SK-N-SH (cell line): ENCODE measurements around the gene SPACA9. TPM values are rescaled to one million over a fixed set of nuclear protein-coding genes. Genes with fewer than 3 reads are reported as not detected.

Source experiments
- CTCF ChIA-PET: fragments of 300-600, 350-600 bp; formaldehyde crosslinking; extraction: SDS; loops from one replicate; lab custom pipeline; 2021; lab: Yijun Ruan, JAX
- POLR2A ChIA-PET: fragments of 350-600 bp; sonication (Branson Sonifier 250); formaldehyde crosslinking; extraction: SDS; loops from one replicate; lab custom pipeline; 2020; ENCODE audit warnings: antibody characterized with exemption, inconsistent platforms; lab: Yijun Ruan, JAX
- DNase-seq: peaks from one replicate; pipeline ENCODE4 v3.0.0; 2012
- H2AFZ ChIP-seq: fragments of 200-600 bp; sonication (generic); 2 replicates; pipeline ENCODE4 v1.8.1; 2016; ENCODE audit warnings: antibody characterized with exemption, mild to moderate bottlenecking, low read depth
- H3F3A ChIP-seq: fragments of 200-600 bp; sonication (generic); replicated peaks from 2 replicates; pipeline ENCODE3; 2016; ENCODE audit warnings: antibody characterized with exemption, mild to moderate bottlenecking; ENCODE audit not compliant: insufficient read depth
- H3K27ac ChIP-seq, 2 experiments: fragments of 200-500 bp in 1 of 2; fragments of 200-600 bp in 1 of 2; sonication (Bioruptor generic) in 1 of 2; sonication (generic), shearing (Covaris generic) in 1 of 2; 2 replicates each; pipeline versions ENCODE4 v1.5.1 to v1.6.1; 2014 to 2016; ENCODE audit warnings: low read depth in 2 of 2, inconsistent platforms in 1 of 2, low read length in 1 of 2, mild to moderate bottlenecking in 1 of 2, mixed read lengths in 1 of 2
- H3K27me3 ChIP-seq: fragments of 200-600 bp; sonication (generic), shearing (Covaris generic); 2 replicates; pipeline ENCODE4 v1.6.1; 2016; ENCODE audit warnings: mixed run types; ENCODE audit not compliant: insufficient read depth
- H3K36me3 ChIP-seq, 2 experiments: fragments of 200-500 bp in 1 of 2; fragments of 200-600 bp in 1 of 2; sonication (Bioruptor generic) in 1 of 2; sonication (generic) in 1 of 2; replicated peaks in 1 of 2; 2 replicates each; pipeline versions ENCODE3 to v1.5.1; 2014 to 2016; ENCODE audit warnings: low read length in 1 of 2, mild to moderate bottlenecking in 1 of 2; ENCODE audit not compliant: insufficient read depth in 2 of 2, control insufficient read depth in 1 of 2
- H3K4me1 ChIP-seq, 2 experiments: fragments of 200-500 bp in 1 of 2; fragments of 200-600 bp in 1 of 2; sonication (Bioruptor generic) in 1 of 2; sonication (generic), shearing (Covaris generic) in 1 of 2; 2 replicates each; pipeline versions ENCODE4 v1.5.1 to v1.6.1; 2014 to 2016; ENCODE audit warnings: low read depth in 1 of 2, low read length in 1 of 2, mixed run types in 1 of 2; ENCODE audit not compliant: insufficient read depth in 2 of 2, control insufficient read depth in 1 of 2
- H3K4me2 ChIP-seq: fragments of 200-600 bp; sonication (generic), shearing (Covaris generic); 2 replicates; pipeline ENCODE4 v1.6.1; 2017; ENCODE audit warnings: mixed run types
- H3K4me3 ChIP-seq, 2 experiments: fragments of 200-500 bp in 1 of 2; fragments of 200-600 bp in 1 of 2; sonication (Bioruptor generic) in 1 of 2; sonication (generic), shearing (Covaris generic) in 1 of 2; 2 replicates each; pipeline versions ENCODE4 v1.5.1 to v1.8.1; 2014 to 2016; ENCODE audit warnings: low read depth in 2 of 2, inconsistent platforms in 1 of 2, low read length in 1 of 2, mild to moderate bottlenecking in 1 of 2, mixed read lengths in 1 of 2, moderate library complexity in 1 of 2
- H3K79me2 ChIP-seq: fragments of 200-600 bp; sonication (generic); 2 replicates; pipeline ENCODE4 v1.8.1; 2017; ENCODE audit warnings: mild to moderate bottlenecking; ENCODE audit not compliant: insufficient read depth
- H3K9ac ChIP-seq: fragments of 200-600 bp; sonication (generic); 2 replicates; pipeline ENCODE4 v1.6.1; 2017; ENCODE audit warnings: mixed run types
- H3K9me2 ChIP-seq: fragments of 200-600 bp; sonication (generic); 2 replicates; pipeline ENCODE4 v1.6.1; 2017; ENCODE audit warnings: mixed run types
- H3K9me3 ChIP-seq: fragments of 200-600 bp; sonication (generic); 2 replicates; pipeline ENCODE4 v1.6.1; 2017; ENCODE audit warnings: mixed run types, mild to moderate bottlenecking, moderate library complexity
- H4K20me1 ChIP-seq: fragments of 200-600 bp; sonication (generic); 2 replicates; pipeline ENCODE4 v1.6.1; 2017; ENCODE audit warnings: mild to moderate bottlenecking, mixed run types; ENCODE audit not compliant: insufficient read depth
- CTCF ChIP-seq: fragments of 200-600 bp; sonication (generic); IDR thresholded peaks from 2 replicates; pipeline ENCODE4 v1.6.1; 2017; ENCODE audit warnings: antibody characterized with exemption, mild to moderate bottlenecking, moderate library complexity
- FOXJ3 ChIP-seq: sonication (generic); formaldehyde crosslinking; IDR thresholded peaks from 2 replicates; pipeline ENCODE4 v1.5.1; 2020; ENCODE audit warnings: mild to moderate bottlenecking, missing genetic modification reagents
- GATA2 ChIP-seq: sonication (generic); formaldehyde crosslinking; IDR thresholded peaks from 2 replicates; pipeline ENCODE4 v1.5.0; 2020; ENCODE audit warnings: mild to moderate bottlenecking, missing genetic modification reagents
- JUND ChIP-seq: IDR thresholded peaks from 2 replicates; pipeline ENCODE4 v1.4.0; 2012
- MEF2A ChIP-seq: IDR thresholded peaks from 2 replicates; pipeline ENCODE4 v1.4.0; 2012; ENCODE audit warnings: low read depth, borderline replicate concordance
- NRF1 ChIP-seq: IDR thresholded peaks from 2 replicates; pipeline ENCODE4 v1.6.1; 2012; ENCODE audit warnings: low read depth, mild to moderate bottlenecking, low read length
- POLR2AphosphoS5 ChIP-seq: IDR thresholded peaks from 2 replicates; pipeline ENCODE4 v1.6.1; 2012; ENCODE audit warnings: low read depth, low read length
- RCOR1 ChIP-seq: fragments of 150-350 bp; IDR thresholded peaks from 2 replicates; pipeline ENCODE4 v1.6.1; 2017; ENCODE audit warnings: antibody characterized with exemption, low read length
- RXRA ChIP-seq: IDR thresholded peaks from 2 replicates; pipeline ENCODE4 v1.4.0; 2012; ENCODE audit warnings: low read depth, mild to moderate bottlenecking, borderline replicate concordance
- TAF1 ChIP-seq: IDR thresholded peaks from 2 replicates; pipeline ENCODE4 v1.6.1; 2012; ENCODE audit warnings: low read depth, mild to moderate bottlenecking, low read length, moderate library complexity, borderline replicate concordance
- YY1 ChIP-seq: IDR thresholded peaks from 2 replicates; pipeline ENCODE4 v1.4.0; 2012; ENCODE audit warnings: low read depth, mild to moderate bottlenecking
- WGBS: methylation state at CpG from one replicate; pipeline ENCODE4 v1.1.6; 2017; ENCODE audit warnings: low lambda C conversion rate; 5-methylcytosine and 5-hydroxymethylcytosine counted together
- polyA plus RNA-seq, 3 experiments: library from polyadenylated mRNA; depleted of rRNA; stranded (reverse); fragments of >200 nt; gene quantifications; 2 replicates each; pipeline ENCODE4 v1.2.3, GENCODE V29; 2012
- TF ChIP-seq, protein P1 (sequence below): IDR thresholded peaks from 2 replicates; pipeline ENCODE4 v1.4.0; 2012; ENCODE audit warnings: low read depth, borderline replicate concordance
- TF ChIP-seq, protein P2 (sequence below): IDR thresholded peaks from 2 replicates; pipeline ENCODE4 v1.4.0; 2012; ENCODE audit warnings: low read depth
- TF ChIP-seq, protein P3 (sequence below): fragments of 150-350 bp; IDR thresholded peaks from 2 replicates; pipeline ENCODE4 v1.6.1; 2016; ENCODE audit warnings: mild to moderate bottlenecking, low read depth, low read length

The SPACA9 gene
- polyA plus RNA-seq, 1 of the 3 experiments (the other 2 are of a cell fraction) = 9.8 TPM

DNA sequence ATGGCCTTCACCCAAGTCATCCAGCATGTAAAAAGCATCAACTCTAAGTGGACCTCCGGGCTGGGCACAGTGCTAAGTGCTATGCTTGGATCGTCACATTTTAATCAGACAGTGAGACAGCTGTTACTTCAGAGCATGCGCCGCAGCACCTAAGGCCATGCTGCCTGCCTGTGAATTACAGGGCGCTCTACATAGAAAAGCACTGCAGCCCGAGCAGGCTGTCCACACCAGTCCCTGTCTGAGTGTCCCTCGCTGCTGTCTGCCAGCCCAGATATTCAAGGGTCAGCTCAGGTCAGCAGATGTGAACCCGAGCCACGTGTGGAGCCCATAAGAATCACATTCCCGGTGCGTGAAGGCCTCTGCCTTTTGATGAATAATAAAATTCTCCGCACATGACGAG lies 37.7 kb upstream of the SPACA9 start (continued):
- TF ChIP-seq CTCF (no peak), YY1 (no peak)

- POLR2A ChIA-PET = no interaction called here
- no peak overlapping the region for H3K27ac ChIP-seq
- no peaks in the 10 kb centered on the region for H3K36me3 ChIP-seq
- H3K4me1 ChIP-seq = peaks cover 0 to 22% of the 10 kb centered on the region in 2 experiments; a peak in 1 of 4 replicates
- H3K9ac ChIP-seq = no peak overlapping the region
- H3K4me2 ChIP-seq = no peak overlapping the region
- H3F3A ChIP-seq = no peaks in the 10 kb centered on the region
- H3K4me3 ChIP-seq = no peak overlapping the region
- no peaks in the 10 kb centered on the region for H3K27me3 ChIP-seq
- H4K20me1 ChIP-seq = no peaks in the 10 kb centered on the region
- TF ChIP-seq JUND = no peak
- no peak for TF ChIP-seq RXRA
- TF ChIP-seq, protein P1, sequence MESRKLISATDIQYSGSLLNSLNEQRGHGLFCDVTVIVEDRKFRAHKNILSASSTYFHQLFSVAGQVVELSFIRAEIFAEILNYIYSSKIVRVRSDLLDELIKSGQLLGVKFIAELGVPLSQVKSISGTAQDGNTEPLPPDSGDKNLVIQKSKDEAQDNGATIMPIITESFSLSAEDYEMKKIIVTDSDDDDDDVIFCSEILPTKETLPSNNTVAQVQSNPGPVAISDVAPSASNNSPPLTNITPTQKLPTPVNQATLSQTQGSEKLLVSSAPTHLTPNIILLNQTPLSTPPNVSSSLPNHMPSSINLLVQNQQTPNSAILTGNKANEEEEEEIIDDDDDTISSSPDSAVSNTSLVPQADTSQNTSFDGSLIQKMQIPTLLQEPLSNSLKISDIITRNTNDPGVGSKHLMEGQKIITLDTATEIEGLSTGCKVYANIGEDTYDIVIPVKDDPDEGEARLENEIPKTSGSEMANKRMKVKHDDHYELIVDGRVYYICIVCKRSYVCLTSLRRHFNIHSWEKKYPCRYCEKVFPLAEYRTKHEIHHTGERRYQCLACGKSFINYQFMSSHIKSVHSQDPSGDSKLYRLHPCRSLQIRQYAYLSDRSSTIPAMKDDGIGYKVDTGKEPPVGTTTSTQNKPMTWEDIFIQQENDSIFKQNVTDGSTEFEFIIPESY = no peak
- TF ChIP-seq RCOR1 = no peak
- DNase-seq = no peak
- CTCF ChIA-PET = no interaction called here
- no peak overlapping the region for H2AFZ ChIP-seq
- no peaks in the 10 kb centered on the region for H3K9me2 ChIP-seq
- 86% methylated on average over 5 of the region's 5 CpGs for WGBS
- H3K9me3 ChIP-seq = no peaks in the 10 kb centered on the region
- no peaks in the 10 kb centered on the region for H3K79me2 ChIP-seq
These were observed 36.3 kb upstream of the SPACA9 start for GRCh38 chr9:132842124-132843044.

DNA sequence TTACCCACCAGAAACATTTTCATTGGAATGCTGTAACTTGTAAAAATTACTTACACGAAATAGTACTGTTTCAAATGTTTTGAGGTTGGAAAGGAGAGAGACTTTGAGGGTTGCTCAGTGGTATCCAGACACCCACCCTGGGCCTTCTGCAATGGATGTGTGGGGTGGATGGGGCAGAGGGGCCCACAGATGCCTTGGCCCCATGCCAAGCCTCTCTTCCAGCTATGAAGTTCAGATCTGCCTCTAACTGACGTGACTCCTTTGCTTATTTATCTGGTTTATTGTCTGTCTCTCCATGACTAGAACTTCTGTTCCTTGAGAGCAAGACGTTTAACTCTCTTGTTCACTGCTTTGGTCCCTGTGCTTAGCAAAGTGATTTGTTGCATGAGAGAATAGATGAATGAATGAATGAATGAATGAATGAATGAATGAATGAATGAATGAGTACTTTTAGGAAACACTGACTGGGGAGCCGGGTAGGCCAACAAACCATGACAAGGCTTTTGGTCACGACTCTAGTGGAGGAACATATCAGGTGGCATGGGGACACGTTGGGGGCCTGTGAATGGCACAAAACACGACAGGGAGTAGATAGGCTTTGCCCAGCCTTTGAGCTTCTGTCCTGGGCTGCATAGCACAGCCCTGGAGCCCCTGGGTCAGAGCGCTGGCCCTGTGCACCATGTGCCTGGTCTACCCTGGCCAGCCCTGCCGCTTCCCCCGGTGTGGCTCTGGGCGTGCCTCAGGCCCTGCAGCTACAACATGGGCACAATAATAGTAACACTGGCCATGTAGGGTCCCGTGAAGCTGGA lies 32.4 kb upstream of the SPACA9 start:
- POLR2A ChIA-PET = no interaction called here
- H3K4me1 ChIP-seq = peaks cover 0 to 37% of the 10 kb centered on the region in 2 experiments; a peak in 1 of 4 replicates
- H3K4me2 ChIP-seq = no peak overlapping the region
- H3K9me3 ChIP-seq = no peaks in the 10 kb centered on the region
- H3K27me3 ChIP-seq = no peaks in the 10 kb centered on the region
- H2AFZ ChIP-seq = no peak overlapping the region
- WGBS = 57% methylated on average over 7 of the region's 12 CpGs
- H3K27ac ChIP-seq = no peak overlapping the region; a peak in 1 of 4 replicates
- H3K36me3 ChIP-seq = no peaks in the 10 kb centered on the region
- H3K9ac ChIP-seq = no peak overlapping the region
- H3F3A ChIP-seq = no peaks in the 10 kb centered on the region
- no peaks in the 10 kb centered on the region for H4K20me1 ChIP-seq
- no peak for DNase-seq
- H3K4me3 ChIP-seq = no peak overlapping the region
- no peaks in the 10 kb centered on the region for H3K79me2 ChIP-seq
- CTCF ChIA-PET = interaction anchor here (1.0 to 2.2 kb wide), 4 partner anchors 12 to 339 kb away, joined by 3 to 5 read pairs (median 4); no protein-coding TSS in a partner anchor
- H3K9me2 ChIP-seq = no peaks in the 10 kb centered on the region
- TF ChIP-seq, protein P2, sequence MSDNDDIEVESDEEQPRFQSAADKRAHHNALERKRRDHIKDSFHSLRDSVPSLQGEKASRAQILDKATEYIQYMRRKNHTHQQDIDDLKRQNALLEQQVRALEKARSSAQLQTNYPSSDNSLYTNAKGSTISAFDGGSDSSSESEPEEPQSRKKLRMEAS = no peak
- TF ChIP-seq MEF2A (no peak), RXRA (no peak), POLR2AphosphoS5 (no peak), TAF1 (no peak), RCOR1 (no peak), NRF1 (no peak), FOXJ3 (CRISPR knock-in tag) (no peak), GATA2 (CRISPR knock-in tag) (no peak)
- TF ChIP-seq, protein P1 = no peak
- TF ChIP-seq, protein P3, sequence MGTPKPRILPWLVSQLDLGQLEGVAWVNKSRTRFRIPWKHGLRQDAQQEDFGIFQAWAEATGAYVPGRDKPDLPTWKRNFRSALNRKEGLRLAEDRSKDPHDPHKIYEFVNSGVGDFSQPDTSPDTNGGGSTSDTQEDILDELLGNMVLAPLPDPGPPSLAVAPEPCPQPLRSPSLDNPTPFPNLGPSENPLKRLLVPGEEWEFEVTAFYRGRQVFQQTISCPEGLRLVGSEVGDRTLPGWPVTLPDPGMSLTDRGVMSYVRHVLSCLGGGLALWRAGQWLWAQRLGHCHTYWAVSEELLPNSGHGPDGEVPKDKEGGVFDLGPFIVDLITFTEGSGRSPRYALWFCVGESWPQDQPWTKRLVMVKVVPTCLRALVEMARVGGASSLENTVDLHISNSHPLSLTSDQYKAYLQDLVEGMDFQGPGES = no peak
